CD14-positive monocyte (primary cell): ENCODE measurements around the gene TLCD1. TPM values are rescaled to one million over a fixed set of nuclear protein-coding genes. Genes with fewer than 3 reads are reported as not detected.

Experiments used
- DNase-seq, 3 donors: peaks; one replicate each; pipeline ENCODE4 v3.0.0-alpha.2; 2011 to 2022
- H2AFZ ChIP-seq: 2 replicates; pipeline ENCODE4 v1.6.0; 2012; ENCODE audit warnings: mild to moderate bottlenecking, low read depth, low read length, inconsistent platforms; ENCODE audit not compliant: insufficient read depth, poor library complexity, severe bottlenecking
- H3K27ac ChIP-seq, 2 donors: 1 replicate in 1 of 2; 2 replicates in 1 of 2; pipeline ENCODE4 v1.5.1; 2012 to 2013; ENCODE audit warnings: low read length in 2 of 2, control low read depth in 1 of 2, inconsistent platforms in 1 of 2, low read depth in 1 of 2, mild to moderate bottlenecking in 1 of 2
- H3K27me3 ChIP-seq, 2 donors: one replicate each; pipeline versions ENCODE4 v1.6.0 to v1.6.1; 2011 to 2013; ENCODE audit warnings: low read length in 2 of 2; ENCODE audit not compliant: control insufficient read depth in 2 of 2, insufficient read depth in 2 of 2
- H3K36me3 ChIP-seq, 2 donors: replicated peaks in 1 of 2; 1 replicate in 1 of 2; 2 replicates in 1 of 2; pipeline versions ENCODE4 v1.5.1 to v1.6.1; 2012 to 2013; ENCODE audit warnings: low read length in 2 of 2, control low read depth in 1 of 2, inconsistent platforms in 1 of 2, mild to moderate bottlenecking in 1 of 2; ENCODE audit not compliant: insufficient read depth in 2 of 2, control insufficient read depth in 1 of 2
- H3K4me1 ChIP-seq, 2 donors: 1 replicate in 1 of 2; 2 replicates in 1 of 2; pipeline versions ENCODE4 v1.5.1 to v1.6.1; 2012 to 2013; ENCODE audit warnings: low read length in 2 of 2, control low read depth in 1 of 2, inconsistent platforms in 1 of 2, mild to moderate bottlenecking in 1 of 2, moderate library complexity in 1 of 2; ENCODE audit not compliant: insufficient read depth in 2 of 2, control insufficient read depth in 1 of 2
- H3K4me2 ChIP-seq: replicated peaks from 2 replicates; pipeline ENCODE3; 2012; ENCODE audit warnings: low read length, moderate library complexity, mild to moderate bottlenecking; ENCODE audit not compliant: poor library complexity, severe bottlenecking; ENCODE audit errors: extremely low read depth
- H3K4me3 ChIP-seq, 3 experiments: fragments of 200-600 bp in 1 of 3; sonication (generic) in 1 of 3; replicated peaks in 1 of 3; 1 replicate in 2 of 3; 2 replicates in 1 of 3; pipeline ENCODE4 v1.5.1; 2011 to 2013; ENCODE audit warnings: low read length in 3 of 3, mild to moderate bottlenecking in 3 of 3, control low read depth in 2 of 3, low read depth in 2 of 3, inconsistent platforms in 1 of 3, moderate library complexity in 1 of 3
- H3K79me2 ChIP-seq: 2 replicates; pipeline ENCODE4 v1.6.0; 2012; ENCODE audit warnings: mild to moderate bottlenecking, control low read depth, inconsistent platforms, low read length, moderate library complexity; ENCODE audit not compliant: insufficient read depth
- H3K9ac ChIP-seq: 2 replicates; pipeline ENCODE4 v1.6.0; 2017; ENCODE audit warnings: low read length, mild to moderate bottlenecking; ENCODE audit not compliant: insufficient read depth, poor library complexity, severe bottlenecking
- H3K9me3 ChIP-seq, 2 donors: replicated peaks in 1 of 2; 1 replicate in 1 of 2; 2 replicates in 1 of 2; pipeline versions ENCODE4 v1.5.1 to v1.6.1; 2012 to 2013; ENCODE audit warnings: low read length in 2 of 2, control low read depth in 1 of 2; ENCODE audit not compliant: control insufficient read depth in 1 of 2, insufficient read depth in 1 of 2
- H4K20me1 ChIP-seq: 2 replicates; pipeline ENCODE4 v1.6.0; 2012; ENCODE audit warnings: mild to moderate bottlenecking, low read length, control low read depth, moderate library complexity; ENCODE audit not compliant: insufficient read depth
- H3K27ac Mint-ChIP-seq, 7 donors: one replicate each; pipeline ENCODE4 v1.8.0; 2020; ENCODE audit warnings: mild to moderate bottlenecking in 7 of 7, mixed read lengths in 7 of 7, moderate library complexity in 6 of 7, inconsistent platforms in 2 of 7
- H3K27me3 Mint-ChIP-seq, 3 donors: one replicate each; pipeline ENCODE4 v1.8.0; 2021 to 2022; ENCODE audit warnings: low read depth in 3 of 3, mild to moderate bottlenecking in 3 of 3, mixed read lengths in 3 of 3, moderate library complexity in 3 of 3, inconsistent platforms in 1 of 3
- H3K36me3 Mint-ChIP-seq, 2 donors: one replicate each; pipeline ENCODE4 v1.8.0; 2020; ENCODE audit warnings: mixed read lengths in 2 of 2, inconsistent platforms in 1 of 2, mild to moderate bottlenecking in 1 of 2
- H3K4me1 Mint-ChIP-seq: one replicate; pipeline ENCODE4 v1.8.0; 2020; ENCODE audit warnings: mild to moderate bottlenecking, mixed read lengths
- H3K4me3 Mint-ChIP-seq, 2 donors: one replicate each; pipeline ENCODE4 v1.8.0; 2020; ENCODE audit warnings: mild to moderate bottlenecking in 2 of 2, mixed read lengths in 2 of 2, moderate library complexity in 1 of 2
- H3K9me3 Mint-ChIP-seq, 7 donors: one replicate each; pipeline ENCODE4 v1.8.0; 2020 to 2022; ENCODE audit warnings: mixed read lengths in 7 of 7, mild to moderate bottlenecking in 6 of 7, moderate library complexity in 6 of 7, inconsistent platforms in 2 of 7
- WGBS: methylation state at CpG from one replicate; pipeline ENCODE4 v1.1.5; 2013; ENCODE audit warnings: missing lambda C conversion rate; ENCODE audit not compliant: insufficient coverage; 5-methylcytosine and 5-hydroxymethylcytosine counted together
- intact Hi-C, 2 donors: fragments of 100-400 bp; cut with micrococcal nuclease; formaldehyde crosslinking; loops; one replicate each; pipeline versions ENCODE4 v1.15.0 to v1.15.1; 2023
- polyA plus RNA-seq, 3 donors: library from polyadenylated mRNA; depleted of rRNA in 1 of 3; unstranded in 2 of 3; stranded (reverse) in 1 of 3; fragments of 300-500 nt in 2 of 3; fragments of >200 nt in 1 of 3; fragmentation: Illumina TruSeq in 2 of 3; gene quantifications; 1 replicate in 2 of 3; 2 replicates in 1 of 3; pipeline ENCODE4 v1.2.3, GENCODE V29; 2012 to 2021
- TF ChIP-seq, protein P1 (sequence below): fragments of 200-600 bp; IDR thresholded peaks from one replicate; pipeline ENCODE4 v1.8.0; 2022; ENCODE audit warnings: antibody characterized with exemption, mild to moderate bottlenecking

Gene TLCD1
- polyA plus RNA-seq, 3 donors = 0.79 TPM; not detected in 2

DNA sequence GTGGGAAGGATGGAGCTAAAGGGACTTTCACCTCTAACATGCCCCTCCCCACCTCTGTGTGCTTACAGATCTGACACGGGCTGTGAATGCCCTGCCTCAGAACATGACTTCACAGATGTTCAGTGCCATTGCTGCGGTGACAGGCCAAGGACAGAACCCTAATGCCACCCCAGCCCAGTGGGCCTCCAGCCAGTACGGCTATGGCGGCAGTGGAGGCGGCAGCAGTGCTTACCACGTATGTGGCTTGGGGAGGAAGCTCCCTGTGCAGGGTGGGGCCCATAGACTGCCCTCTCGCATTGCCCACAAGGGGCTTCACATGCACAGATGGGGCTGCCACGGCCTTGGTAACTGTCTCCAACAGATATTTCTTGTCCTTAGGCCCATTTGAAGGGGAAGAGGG, 25.8 kb downstream of the TLCD1 start:
- H3K36me3 ChIP-seq = peaks cover 91 to 98% of the 10 kb centered on the region in 2 donors
- DNase-seq = no peak
- no peaks in the 10 kb centered on the region for H3K9me3 Mint-ChIP-seq
- no peak overlapping the region for H3K27ac Mint-ChIP-seq
- H3K4me1 ChIP-seq = no peaks in the 10 kb centered on the region
- intact Hi-C loops = no loop called here
- H3K9ac ChIP-seq = no peak overlapping the region
- H3K4me1 Mint-ChIP-seq = no peaks in the 10 kb centered on the region
- peaks cover 0 to 2% (median 0%) of the 10 kb centered on the region in 3 donors for H3K27me3 Mint-ChIP-seq
- H2AFZ ChIP-seq = no peak overlapping the region
- no peaks in the 10 kb centered on the region for H3K27me3 ChIP-seq
- no peaks in the 10 kb centered on the region for H3K9me3 ChIP-seq
- no peak overlapping the region for H3K4me2 ChIP-seq
- 97% methylated on average over 8 of the region's 8 CpGs for WGBS
- TF ChIP-seq, protein P1, sequence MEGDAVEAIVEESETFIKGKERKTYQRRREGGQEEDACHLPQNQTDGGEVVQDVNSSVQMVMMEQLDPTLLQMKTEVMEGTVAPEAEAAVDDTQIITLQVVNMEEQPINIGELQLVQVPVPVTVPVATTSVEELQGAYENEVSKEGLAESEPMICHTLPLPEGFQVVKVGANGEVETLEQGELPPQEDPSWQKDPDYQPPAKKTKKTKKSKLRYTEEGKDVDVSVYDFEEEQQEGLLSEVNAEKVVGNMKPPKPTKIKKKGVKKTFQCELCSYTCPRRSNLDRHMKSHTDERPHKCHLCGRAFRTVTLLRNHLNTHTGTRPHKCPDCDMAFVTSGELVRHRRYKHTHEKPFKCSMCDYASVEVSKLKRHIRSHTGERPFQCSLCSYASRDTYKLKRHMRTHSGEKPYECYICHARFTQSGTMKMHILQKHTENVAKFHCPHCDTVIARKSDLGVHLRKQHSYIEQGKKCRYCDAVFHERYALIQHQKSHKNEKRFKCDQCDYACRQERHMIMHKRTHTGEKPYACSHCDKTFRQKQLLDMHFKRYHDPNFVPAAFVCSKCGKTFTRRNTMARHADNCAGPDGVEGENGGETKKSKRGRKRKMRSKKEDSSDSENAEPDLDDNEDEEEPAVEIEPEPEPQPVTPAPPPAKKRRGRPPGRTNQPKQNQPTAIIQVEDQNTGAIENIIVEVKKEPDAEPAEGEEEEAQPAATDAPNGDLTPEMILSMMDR = no peak
- H3K79me2 ChIP-seq = no peaks in the 10 kb centered on the region
- H3K36me3 Mint-ChIP-seq = peaks cover 93 to 98% of the 10 kb centered on the region in 2 donors
- H3K4me3 ChIP-seq = no peak overlapping the region
- no peak overlapping the region for H3K27ac ChIP-seq
- peaks cover 22% of the 10 kb centered on the region for H4K20me1 ChIP-seq
- no peak overlapping the region for H3K4me3 Mint-ChIP-seq

DNA sequence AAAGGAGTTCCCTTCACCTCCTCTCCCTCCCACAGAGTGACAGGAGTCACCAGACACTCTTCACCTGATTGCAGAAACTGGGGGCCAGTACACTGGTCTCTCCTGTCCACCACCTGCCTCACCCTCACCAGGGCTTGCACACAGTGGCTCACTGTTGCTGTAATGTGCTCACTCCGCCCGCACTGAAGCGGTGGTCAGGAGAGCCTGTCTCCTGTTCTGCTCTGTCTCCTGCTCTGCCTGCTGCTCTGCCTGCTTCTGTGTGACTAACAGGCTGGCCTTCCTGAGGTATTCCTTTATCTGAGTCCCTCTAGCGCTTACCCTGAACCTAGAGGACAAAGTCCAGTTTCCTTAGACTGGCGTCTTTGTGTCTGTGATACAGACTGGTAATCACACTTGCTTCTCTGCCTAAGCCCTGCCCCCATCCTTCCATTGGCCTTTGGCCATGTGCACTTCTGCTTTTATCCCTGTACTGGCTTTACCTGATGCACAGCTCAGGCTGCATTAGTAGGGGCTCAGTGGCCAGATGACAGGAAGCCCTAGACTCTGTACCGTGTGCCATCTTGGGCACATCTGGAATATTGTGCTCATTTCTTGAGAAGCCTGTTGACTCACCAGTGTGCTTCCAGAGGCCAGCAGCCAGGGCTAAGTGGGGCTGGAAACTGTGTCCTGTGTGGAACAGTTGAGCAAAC, 27.6 kb downstream of the TLCD1 start:
- intact Hi-C loops = no loop called here
- no peak overlapping the region for H3K4me2 ChIP-seq
- 89% methylated on average over 6 of the region's 6 CpGs for WGBS
- Mint-ChIP-seq H3K4me3 (no peak overlapping the region), H3K27ac (peak overlapping the region in 4 of 7 donors; percentile 7 to 57 (median 31)), H3K36me3 (peaks cover 98 to 100% of the 10 kb centered on the region in 2 donors), H3K27me3 (peaks cover 0 to 2% (median 0%) of the 10 kb centered on the region in 3 donors), H3K4me1 (no peaks in the 10 kb centered on the region), H3K9me3 (no peaks in the 10 kb centered on the region)
- H4K20me1 ChIP-seq = peaks cover 19% of the 10 kb centered on the region
- no peaks in the 10 kb centered on the region for H3K4me1 ChIP-seq
- no peak overlapping the region for H3K27ac ChIP-seq
- H2AFZ ChIP-seq = no peak overlapping the region
- no peaks in the 10 kb centered on the region for H3K79me2 ChIP-seq
- H3K36me3 ChIP-seq = peaks cover 99 to 100% of the 10 kb centered on the region in 2 donors
- no peaks in the 10 kb centered on the region for H3K9me3 ChIP-seq
- DNase-seq = no peak
- TF ChIP-seq, protein P1 = no peak
- H3K9ac ChIP-seq = no peak overlapping the region
- no peak overlapping the region for H3K4me3 ChIP-seq
- H3K27me3 ChIP-seq = no peaks in the 10 kb centered on the region
